ENCODE data around the gene LMO4. TPM values are rescaled to one million over a fixed set of nuclear protein-coding genes. Genes with fewer than 3 reads are reported as not detected.

Gene LMO4
- total and polyA plus RNA-seq, 10 of the 15 experiments (the other 5 are each of a cell fraction or from before 2014, with no cell fraction given): 3.8 to 76.6 (median 20.7) TPM

DNA sequence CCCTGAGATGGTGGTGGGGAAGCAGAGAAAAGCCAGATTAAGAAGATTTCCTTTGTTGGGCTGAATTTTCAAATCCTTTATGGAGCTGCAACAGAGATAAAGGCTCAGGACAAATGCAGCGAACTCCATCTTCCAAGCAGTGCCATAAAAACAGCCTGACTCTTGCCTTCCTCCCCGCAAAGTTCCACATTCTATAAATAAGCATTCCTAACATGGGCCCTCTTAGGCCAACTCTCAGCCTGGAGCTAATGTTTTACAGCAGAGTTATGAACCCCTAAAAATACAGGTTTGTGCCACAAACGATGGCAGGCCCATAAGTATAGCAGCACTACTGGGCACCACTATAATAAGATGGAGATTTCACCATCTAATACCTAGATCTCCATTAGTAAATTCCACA is 27.2 kb downstream of the LMO4 start:
- DNase-seq (ENCODE audit: low read depth, low spot score): no peak
- ChIA-PET RAD21 (ENCODE audit: unreplicated experiment) (no interaction called here), POLR2A (no interaction called here), SMC1A (ENCODE audit: uncharacterized antibody, unreplicated experiment) (interaction anchor here (1.2 to 1.9 kb wide), 2 partner anchors 11 to 47 kb away, joined by 3 to 6 read pairs; no protein-coding TSS in a partner anchor), CTCF (no interaction called here)
- ATAC-seq: no peak
- Histone ChIP-seq H3K79me2 (ENCODE audit: control insufficient read depth, insufficient read depth, low read length) (no peaks in the 10 kb centered on the region), H3K27me3 (replicated peaks in 1 of 2; ENCODE audit: control insufficient read depth in 2 of 2, insufficient read depth in 2 of 2, low read length in 1 of 2) (no peaks in the 10 kb centered on the region), H3K4me1 (ENCODE audit: control insufficient read depth, insufficient read depth, low read length) (no peaks in the 10 kb centered on the region), H3K4me3 (no peak overlapping the region), H3K9me3 (replicated peaks; ENCODE audit: control insufficient read depth, insufficient read depth, low read length) (no peaks in the 10 kb centered on the region), H3K27ac (ENCODE audit: control insufficient read depth, insufficient read depth) (no peak overlapping the region), H3K4me2 (ENCODE audit: control insufficient read depth, insufficient read depth) (no peak overlapping the region), H2AFZ (ENCODE audit: control insufficient read depth, low read depth, low read length) (no peak overlapping the region), H3K36me3 (ENCODE audit: control insufficient read depth in 2 of 2, insufficient read depth in 2 of 2, low read length in 1 of 2) (no peaks in the 10 kb centered on the region), H4K20me1 (ENCODE audit: control insufficient read depth, insufficient read depth) (no peaks in the 10 kb centered on the region), H3K9ac (ENCODE audit: control insufficient read depth, insufficient read depth, low read length) (no peak overlapping the region)
- intact Hi-C loops (cut with micrococcal nuclease; ENCODE audit: unreplicated experiment) (no loop called here), in situ Hi-C loops (cut with MboI) (no loop called here)
- BruUV-seq (replicated peaks): no TSS peak
- TF ChIP-seq ZNF24 (IDR thresholded peaks at IDR 0.05) (no peak), KLF5 (IDR thresholded peaks at IDR 0.05; ENCODE audit: partially characterized antibody) (no peak), SREBF2 (IDR thresholded peaks at IDR 0.05; ENCODE audit: low read length) (no peak), PAX8 (IDR thresholded peaks at IDR 0.05) (no peak), LARP7 (IDR thresholded peaks at IDR 0.05) (no peak), STAT3 (IDR thresholded peaks at IDR 0.05; ENCODE audit: low read depth, low read length) (no peak)
- TF ChIP-seq, protein P1, sequence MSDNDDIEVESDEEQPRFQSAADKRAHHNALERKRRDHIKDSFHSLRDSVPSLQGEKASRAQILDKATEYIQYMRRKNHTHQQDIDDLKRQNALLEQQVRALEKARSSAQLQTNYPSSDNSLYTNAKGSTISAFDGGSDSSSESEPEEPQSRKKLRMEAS (IDR thresholded peaks at IDR 0.05; ENCODE audit: low read depth, low read length): no peak
- WGBS (ENCODE audit: insufficient coverage, insufficient replicate concordance, low lambda C conversion rate, missing lambda C conversion rate): 91% methylated on average over 3 of the region's 3 CpGs
- FAIRE-seq: no peak

DNA sequence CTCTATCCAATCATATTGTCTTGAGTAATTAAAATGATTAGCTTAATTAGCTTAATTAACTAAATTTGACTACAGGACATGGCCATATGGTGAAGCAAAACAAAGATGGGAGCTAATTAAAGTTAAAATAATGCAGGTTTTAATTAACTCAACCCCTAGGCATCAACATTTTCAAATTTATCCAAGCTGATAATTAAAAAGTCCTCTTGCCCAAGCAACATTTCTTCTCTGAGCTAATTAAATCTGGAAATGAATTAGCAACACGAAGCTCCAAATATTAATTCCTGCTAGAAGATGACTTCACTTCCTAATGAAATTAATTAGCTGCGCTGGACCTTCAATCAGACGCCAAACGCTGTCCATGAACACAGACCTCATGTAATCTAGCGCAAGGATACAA is 27.9 kb downstream of the LMO4 start:
- ATAC-seq (no peak), FAIRE-seq (no peak), DNase-seq (ENCODE audit: low read depth, low spot score) (no peak)
- Histone ChIP-seq H3K9me3 (replicated peaks; ENCODE audit: control insufficient read depth, insufficient read depth, low read length) (no peaks in the 10 kb centered on the region), H2AFZ (ENCODE audit: control insufficient read depth, low read depth, low read length) (no peak overlapping the region), H3K4me3 (no peak overlapping the region), H3K4me1 (ENCODE audit: control insufficient read depth, insufficient read depth, low read length) (no peaks in the 10 kb centered on the region), H3K79me2 (ENCODE audit: control insufficient read depth, insufficient read depth, low read length) (no peaks in the 10 kb centered on the region), H3K27ac (ENCODE audit: control insufficient read depth, insufficient read depth) (no peak overlapping the region), H4K20me1 (ENCODE audit: control insufficient read depth, insufficient read depth) (no peaks in the 10 kb centered on the region), H3K4me2 (ENCODE audit: control insufficient read depth, insufficient read depth) (no peak overlapping the region), H3K27me3 (replicated peaks in 1 of 2; ENCODE audit: control insufficient read depth in 2 of 2, insufficient read depth in 2 of 2, low read length in 1 of 2) (no peaks in the 10 kb centered on the region), H3K9ac (ENCODE audit: control insufficient read depth, insufficient read depth, low read length) (no peak overlapping the region), H3K36me3 (ENCODE audit: control insufficient read depth in 2 of 2, insufficient read depth in 2 of 2, low read length in 1 of 2) (no peaks in the 10 kb centered on the region)
- BruUV-seq (replicated peaks): no TSS peak
- ChIA-PET CTCF (no interaction called here), RAD21 (ENCODE audit: unreplicated experiment) (no interaction called here), POLR2A (no interaction called here), SMC1A (ENCODE audit: uncharacterized antibody, unreplicated experiment) (interaction anchor here (1.9 kb wide), 1 partner anchor 11 kb away, joined by 6 read pairs; no protein-coding TSS in a partner anchor)
- in situ Hi-C loops (cut with MboI) (no loop called here), intact Hi-C loops (cut with micrococcal nuclease; ENCODE audit: unreplicated experiment) (no loop called here)
- WGBS (ENCODE audit: insufficient coverage, insufficient replicate concordance, low lambda C conversion rate, missing lambda C conversion rate): 95% methylated on average over 5 of the region's 5 CpGs
- TF ChIP-seq, protein P2, sequence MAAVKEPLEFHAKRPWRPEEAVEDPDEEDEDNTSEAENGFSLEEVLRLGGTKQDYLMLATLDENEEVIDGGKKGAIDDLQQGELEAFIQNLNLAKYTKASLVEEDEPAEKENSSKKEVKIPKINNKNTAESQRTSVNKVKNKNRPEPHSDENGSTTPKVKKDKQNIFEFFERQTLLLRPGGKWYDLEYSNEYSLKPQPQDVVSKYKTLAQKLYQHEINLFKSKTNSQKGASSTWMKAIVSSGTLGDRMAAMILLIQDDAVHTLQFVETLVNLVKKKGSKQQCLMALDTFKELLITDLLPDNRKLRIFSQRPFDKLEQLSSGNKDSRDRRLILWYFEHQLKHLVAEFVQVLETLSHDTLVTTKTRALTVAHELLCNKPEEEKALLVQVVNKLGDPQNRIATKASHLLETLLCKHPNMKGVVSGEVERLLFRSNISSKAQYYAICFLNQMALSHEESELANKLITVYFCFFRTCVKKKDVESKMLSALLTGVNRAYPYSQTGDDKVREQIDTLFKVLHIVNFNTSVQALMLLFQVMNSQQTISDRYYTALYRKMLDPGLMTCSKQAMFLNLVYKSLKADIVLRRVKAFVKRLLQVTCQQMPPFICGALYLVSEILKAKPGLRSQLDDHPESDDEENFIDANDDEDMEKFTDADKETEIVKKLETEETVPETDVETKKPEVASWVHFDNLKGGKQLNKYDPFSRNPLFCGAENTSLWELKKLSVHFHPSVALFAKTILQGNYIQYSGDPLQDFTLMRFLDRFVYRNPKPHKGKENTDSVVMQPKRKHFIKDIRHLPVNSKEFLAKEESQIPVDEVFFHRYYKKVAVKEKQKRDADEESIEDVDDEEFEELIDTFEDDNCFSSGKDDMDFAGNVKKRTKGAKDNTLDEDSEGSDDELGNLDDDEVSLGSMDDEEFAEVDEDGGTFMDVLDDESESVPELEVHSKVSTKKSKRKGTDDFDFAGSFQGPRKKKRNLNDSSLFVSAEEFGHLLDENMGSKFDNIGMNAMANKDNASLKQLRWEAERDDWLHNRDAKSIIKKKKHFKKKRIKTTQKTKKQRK (IDR thresholded peaks at IDR 0.05; ENCODE audit: low read depth, low read length): no peak
- TF ChIP-seq NR2C1 (IDR thresholded peaks at IDR 0.05): no peak
- TF ChIP-seq BMI1 (IDR thresholded peaks at IDR 0.05; ENCODE audit: borderline replicate concordance): no peak
